ENCODE measurements around the gene DNAH7. TPM values are rescaled to one million over a fixed set of nuclear protein-coding genes. Genes with fewer than 3 reads are reported as not detected.

DNAH7 gene
- total and polyA plus RNA-seq, 2 of the 8 experiments (the other 6 are each of a cell fraction or from before 2014, with no cell fraction given): 0.07 to 0.08 TPM

- Histone ChIP-seq H3K4ac (replicated peaks; ENCODE audit: insufficient read length, low read depth, low read length) (no peak overlapping the region), H4K20me1 (replicated peaks in 1 of 2; ENCODE audit: control insufficient read depth in 1 of 2, insufficient read depth in 2 of 2, low read length in 2 of 2) (no peaks in the 10 kb centered on the region), H3K23me2 (ENCODE audit: low read depth, low read length) (no peaks in the 10 kb centered on the region), H3K27ac (ENCODE audit: low read depth, low read length) (no peak overlapping the region), H4K91ac (replicated peaks; ENCODE audit: insufficient read length, low read length) (no peak overlapping the region), H3K79me2 (ENCODE audit: control insufficient read depth in 1 of 2, insufficient read depth in 2 of 2, low read length in 2 of 2) (no peaks in the 10 kb centered on the region), H3K23ac (ENCODE audit: insufficient read length) (no peak overlapping the region), H3K4me3 (ENCODE audit: extremely low read depth in 1 of 4, insufficient read depth in 2 of 4, low read depth in 3 of 4, low read length in 4 of 4) (no peak overlapping the region), H2BK12ac (ENCODE audit: low read depth, low read length) (no peak overlapping the region), H4K5ac (ENCODE audit: insufficient read length, low read depth, low read length) (no peak overlapping the region), H3K14ac (ENCODE audit: insufficient read length) (no peak overlapping the region), H3K4me2 (ENCODE audit: insufficient read depth in 1 of 2, low read depth in 2 of 2, low read length in 2 of 2) (no peak overlapping the region), H2BK15ac (ENCODE audit: low read length) (no peak overlapping the region), H3K18ac (ENCODE audit: extremely low read depth, low read length) (no peak overlapping the region), H2AK5ac (ENCODE audit: low read depth, low read length) (no peak overlapping the region), H2BK20ac (ENCODE audit: low read length) (no peak overlapping the region), H2AFZ (ENCODE audit: low read length) (no peak overlapping the region), H3K9me3 (ENCODE audit: insufficient read depth in 2 of 2, low read depth in 1 of 2, low read length in 1 of 2) (no peaks in the 10 kb centered on the region), H3K56ac (replicated peaks; ENCODE audit: insufficient read length, low read depth, low read length) (no peak overlapping the region), H3K4me1 (replicated peaks in 1 of 4; ENCODE audit: control insufficient read depth in 3 of 4, insufficient read depth in 4 of 4, low read length in 3 of 4) (no peaks in the 10 kb centered on the region), H4K8ac (ENCODE audit: extremely low read depth, insufficient read depth, low read length) (no peak overlapping the region), H3K79me1 (ENCODE audit: low read depth, low read length) (no peaks in the 10 kb centered on the region), H3K27me3 (replicated peaks in 1 of 4; ENCODE audit: control insufficient read depth in 3 of 4, extremely low read depth in 1 of 4, insufficient read depth in 3 of 4, low read length in 3 of 4) (no peaks in the 10 kb centered on the region), H3K36me3 (ENCODE audit: control insufficient read depth in 2 of 4, insufficient read depth in 4 of 4, low read length in 3 of 4) (no peaks in the 10 kb centered on the region), H2BK5ac (ENCODE audit: low read depth, low read length) (no peak overlapping the region), H3K9ac (replicated peaks in 1 of 4; ENCODE audit: extremely low read depth in 1 of 4, low read depth in 3 of 4, low read length in 3 of 4) (no peak overlapping the region), H2BK120ac (replicated peaks; ENCODE audit: low read depth, low read length) (no peak overlapping the region)
- POLR2A ChIA-PET (ENCODE audit: partially characterized antibody): no interaction called here
- FAIRE-seq: no peak
- TF ChIP-seq TAF7 (optimal IDR thresholded peaks at IDR 0.05; ENCODE audit: borderline replicate concordance, low read depth, low read length) (no peak), SP4 (IDR thresholded peaks at IDR 0.05; ENCODE audit: low read length) (no peak), CTBP2 (IDR thresholded peaks at IDR 0.05; ENCODE audit: borderline replicate concordance, insufficient read depth, insufficient read length, low read length) (no peak), CHD2 (IDR thresholded peaks at IDR 0.05; ENCODE audit: low read length) (no peak), CBX8 (IDR thresholded peaks at IDR 0.05; ENCODE audit: borderline replicate concordance, low read depth, low read length) (no peak), E2F6 (IDR thresholded peaks at IDR 0.05) (no peak), HDAC2 (IDR thresholded peaks at IDR 0.05; ENCODE audit: borderline replicate concordance in 1 of 2, low read depth in 2 of 2, low read length in 2 of 2) (no peak), FOSL1 (IDR thresholded peaks at IDR 0.05; ENCODE audit: insufficient read depth, low read depth, low read length) (no peak), SIX5 (IDR thresholded peaks at IDR 0.05; ENCODE audit: low read depth, low read length) (no peak), RBBP5 (IDR thresholded peaks at IDR 0.05; ENCODE audit: borderline replicate concordance, low read depth, low read length) (no peak), CHD1 (IDR thresholded peaks at IDR 0.05; ENCODE audit: low read depth, low read length) (no peak), CBX5 (IDR thresholded peaks at IDR 0.05; ENCODE audit: low read depth, low read length) (no peak)
- TF ChIP-seq, protein P1, sequence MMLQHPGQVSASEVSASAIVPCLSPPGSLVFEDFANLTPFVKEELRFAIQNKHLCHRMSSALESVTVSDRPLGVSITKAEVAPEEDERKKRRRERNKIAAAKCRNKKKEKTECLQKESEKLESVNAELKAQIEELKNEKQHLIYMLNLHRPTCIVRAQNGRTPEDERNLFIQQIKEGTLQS (IDR thresholded peaks at IDR 0.05; ENCODE audit: insufficient read depth, low read depth, low read length): no peak
- CTCF ChIA-PET (ENCODE audit: partially characterized antibody): interaction anchor here (0.8 to 1.1 kb wide), 3 partner anchors 178 to 342 kb away, joined by 3 to 6 read pairs (median 3); no protein-coding TSS in a partner anchor
- no peak for DNase-seq (ENCODE audit: low read depth in 1 of 2, low spot score in 2 of 2)
Observed at GRCh38 chr2:195937176-195937575, 131.5 kb downstream of the DNAH7 start.
